Suppressor macrophage treated with lipopolysaccharide for 1 hour (primary cell): Measurements from ENCODE around the gene CTAG1A.
A peak's percentile ranks its signal among the peaks of the same experiment; 100 is the strongest.
"Not testable (repeated sequence)": the region's sequence is repeated elsewhere in the genome, so short reads cannot be mapped to it uniquely, and the experiment has no call there.

Source experiments
- DNase-seq, 3 donors: peaks; one replicate each; pipeline ENCODE4 v3.0.0-alpha.2; 2020 to 2022

CTAG1A gene

DNA sequence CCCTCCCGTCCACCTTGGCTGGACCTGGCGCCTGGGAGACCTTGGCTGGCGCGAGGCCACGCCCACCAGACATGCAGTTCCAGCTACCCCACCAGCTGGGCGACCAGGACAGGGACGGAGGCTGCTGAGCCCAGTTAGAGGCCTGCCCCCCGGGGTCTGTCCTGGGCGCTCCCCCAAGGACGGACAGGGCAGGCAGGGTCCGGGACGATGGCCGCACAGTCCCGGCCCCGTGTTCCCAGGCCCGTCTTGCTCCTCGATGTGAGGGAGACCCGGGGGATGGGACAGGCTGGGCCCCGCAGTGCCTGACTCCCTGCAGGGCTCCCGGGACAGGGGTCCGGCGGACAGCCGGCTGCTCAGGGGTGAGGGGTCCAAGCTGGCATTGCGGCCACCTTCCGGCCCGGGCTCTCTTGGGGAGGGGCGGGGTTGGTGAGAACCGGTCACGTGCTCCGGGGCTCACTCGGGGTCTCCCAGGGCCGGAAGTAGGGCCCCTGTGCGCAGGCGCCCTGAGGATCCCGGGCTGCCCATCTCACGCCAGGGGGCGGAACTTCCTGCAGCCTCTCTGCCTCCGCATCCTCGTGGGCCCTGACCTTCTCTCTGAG is at the start of gene CTAG1A:
Gene CTAG1A, plus strand, starts transcription at position 549 of the 599 bp plus-strand sequence. CDS start 74 bp downstream, outside the sequence.
- not testable (repeated sequence) for DNase-seq

DNA sequence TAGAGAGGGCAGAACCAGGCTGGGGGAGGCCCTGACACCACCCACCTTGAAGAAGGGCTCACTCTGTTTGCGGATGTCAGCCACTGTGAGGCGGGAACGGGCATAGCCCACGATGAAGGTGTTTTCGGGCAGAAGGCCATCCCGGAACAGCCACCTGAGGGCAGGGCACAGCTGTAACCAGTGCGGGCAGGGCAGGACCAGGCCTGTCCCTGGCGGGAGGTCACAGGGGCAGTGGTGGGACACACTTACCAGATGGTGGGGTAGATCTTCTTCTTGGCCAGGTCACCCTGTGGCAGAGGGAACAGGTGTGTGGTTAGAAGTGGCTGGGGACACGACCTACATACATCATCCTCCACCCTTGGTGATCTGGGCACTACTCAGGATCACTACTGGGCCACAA is 49.0 kb upstream of the CTAG1A start:
- DNase-seq: no peak

DNA sequence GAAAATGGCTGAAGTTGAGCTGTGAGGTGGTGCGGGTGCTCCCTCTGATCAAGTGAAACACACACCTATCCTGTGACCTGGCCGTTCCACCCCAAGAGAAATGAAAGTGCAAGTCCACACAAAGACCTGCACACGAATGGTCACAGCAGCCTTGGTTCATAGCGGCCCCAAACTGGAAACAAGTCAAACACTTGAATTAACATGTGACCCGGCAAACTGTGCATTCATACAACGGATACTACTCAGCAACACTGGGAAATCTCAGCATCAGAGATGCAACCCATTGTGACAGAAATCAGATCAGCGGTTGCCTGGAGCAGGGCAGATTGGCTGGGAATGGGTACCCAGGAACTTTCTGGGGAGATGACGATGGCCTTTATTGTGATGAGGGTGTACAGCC is 45.9 kb upstream of the CTAG1A start:
- no peak for DNase-seq

DNA sequence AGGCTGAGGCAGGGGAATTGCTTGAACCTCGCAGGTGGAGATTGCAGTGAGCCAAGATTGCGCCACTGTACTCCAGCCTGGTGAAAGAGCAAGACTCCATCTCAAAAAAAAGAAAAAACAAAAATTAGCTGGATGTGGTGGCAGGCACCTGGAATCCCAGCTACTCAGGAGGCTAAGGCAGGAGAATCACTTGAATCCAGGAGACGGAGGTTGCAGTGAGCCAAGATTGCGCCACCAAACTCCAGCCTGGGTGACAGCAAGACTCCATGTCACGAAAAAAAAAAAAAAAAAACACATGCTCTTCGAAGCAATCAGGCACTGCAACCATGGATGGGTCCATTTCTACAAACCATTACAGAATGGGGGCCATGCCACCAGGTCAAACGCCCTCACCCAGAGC is 44.6 kb upstream of the CTAG1A start:
- DNase-seq: not testable (repeated sequence)

DNA sequence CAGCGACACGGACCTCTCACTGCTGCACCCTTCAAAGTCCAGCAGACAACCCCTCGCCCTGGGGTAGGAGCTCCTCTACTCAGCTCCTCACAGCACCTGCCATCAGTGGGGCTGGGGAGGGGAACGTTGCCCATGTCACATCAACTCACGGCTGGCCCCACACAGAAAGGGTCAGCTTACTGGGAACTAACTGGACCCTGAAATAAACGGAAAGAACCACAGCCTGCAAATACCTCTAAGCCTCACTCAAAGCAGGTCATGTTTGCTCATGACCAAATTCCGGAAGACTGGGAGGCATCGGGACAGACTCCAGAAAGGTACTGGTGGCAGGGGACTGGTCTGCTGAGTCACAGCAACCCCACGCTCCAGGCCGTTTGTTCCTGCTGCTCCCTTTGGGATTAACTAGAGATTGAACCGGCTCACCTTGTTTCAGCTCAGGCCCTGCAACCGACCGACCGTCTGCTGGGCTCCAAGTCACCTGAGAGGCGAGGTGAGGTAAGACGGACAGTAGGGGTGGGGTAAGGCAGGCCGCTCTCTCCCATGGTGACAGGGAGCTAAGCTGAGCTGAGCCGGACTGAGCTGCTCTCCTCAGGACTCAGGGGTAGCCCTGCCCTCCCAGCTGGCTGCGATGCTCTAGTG is 43.9 kb upstream of the CTAG1A start:
- DNase-seq: no peak

DNA sequence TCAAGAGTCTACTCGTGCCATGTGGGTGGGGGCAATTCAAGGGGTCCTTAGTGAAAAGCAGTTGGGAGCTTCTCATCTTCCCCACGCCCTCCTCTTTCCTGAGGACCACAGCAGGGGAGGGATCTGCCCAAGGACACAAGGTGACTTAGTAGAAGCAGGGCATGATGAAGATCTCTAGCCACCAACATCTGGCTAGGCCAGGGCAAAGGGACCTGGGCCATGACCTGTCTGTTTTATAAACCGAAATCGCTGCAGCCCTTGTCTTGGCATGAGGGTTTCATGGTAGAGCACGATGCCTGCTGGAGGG is 43.4 kb upstream of the CTAG1A start:
- DNase-seq: peak in 1 of 3 donors; percentile 32

DNA sequence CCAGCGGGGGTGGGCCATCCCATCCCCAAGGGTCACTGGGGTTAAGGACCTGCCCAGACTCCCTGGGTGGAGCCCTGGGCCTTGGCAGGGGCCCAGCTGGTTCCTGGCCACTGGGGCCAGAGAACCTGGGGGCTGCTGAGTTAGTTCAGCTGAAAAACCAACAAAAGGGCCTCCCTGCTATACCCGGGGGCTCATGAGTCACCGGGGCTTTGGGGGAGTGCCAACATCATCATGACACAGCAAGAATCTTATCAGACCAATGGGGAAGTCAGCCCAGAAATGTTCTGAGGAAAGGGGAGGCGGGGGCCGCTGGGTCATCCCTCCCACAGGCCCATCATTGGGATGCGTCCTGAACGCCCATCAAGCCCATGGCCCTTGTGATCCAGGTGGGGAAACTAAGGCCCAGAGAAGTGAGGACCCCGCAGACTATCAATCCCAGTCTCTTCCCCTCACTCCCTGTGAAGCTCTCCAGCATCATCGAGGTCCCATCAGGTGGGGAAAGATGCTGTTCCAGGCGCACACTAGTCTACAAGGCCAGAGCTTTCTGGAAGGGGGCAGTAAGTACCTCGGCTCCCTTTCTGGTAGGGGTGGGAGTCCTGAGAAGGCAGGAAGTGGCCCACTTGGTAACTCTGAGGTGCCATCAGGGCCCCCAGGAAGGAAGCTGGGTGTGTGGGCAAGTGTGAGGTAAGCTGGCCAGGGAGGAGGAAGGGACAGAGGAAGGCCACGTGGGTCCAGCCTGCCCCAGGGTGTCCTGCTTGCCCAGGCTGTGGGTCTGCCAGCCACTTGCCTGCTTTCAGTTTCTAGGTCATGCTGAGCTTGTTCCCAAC is 42.8 kb upstream of the CTAG1A start:
- DNase-seq: peak; percentile 75 to 84 (median 83)

DNA sequence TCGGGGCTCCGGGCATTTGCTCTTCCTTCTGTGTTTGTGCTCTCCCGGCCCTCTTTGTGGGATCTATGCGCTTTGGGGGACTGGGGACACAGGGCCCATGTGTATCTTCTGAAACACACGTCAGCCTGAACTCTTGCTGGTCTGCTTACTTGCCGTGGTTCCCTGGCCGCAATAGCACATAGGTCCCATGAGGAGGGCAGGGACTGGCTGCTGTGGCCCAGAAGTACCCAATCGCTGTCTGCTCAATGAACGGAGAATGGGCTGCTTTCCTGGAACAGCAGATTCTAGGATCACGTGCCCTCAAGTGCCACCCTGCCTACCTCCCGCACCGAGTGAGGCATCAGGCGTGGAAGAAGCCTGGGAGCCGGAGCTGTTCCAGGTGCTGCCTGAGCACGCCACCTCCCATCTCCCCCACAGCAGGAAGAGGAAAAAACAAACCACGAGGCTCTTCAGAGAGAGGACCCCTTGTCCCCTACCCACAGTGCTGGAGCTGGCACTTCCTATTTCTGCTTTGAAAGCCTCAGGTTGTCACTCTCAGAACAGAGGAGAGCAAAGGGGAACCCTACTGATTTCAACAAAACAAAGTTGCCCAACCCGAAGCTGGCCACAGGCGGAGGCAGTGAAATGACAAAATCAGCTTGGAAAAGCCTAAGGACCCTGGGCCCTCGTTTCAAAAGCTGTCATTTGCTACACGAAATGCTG is 42.1 kb upstream of the CTAG1A start:
- peak; percentile 79 to 85 (median 85) for DNase-seq

DNA sequence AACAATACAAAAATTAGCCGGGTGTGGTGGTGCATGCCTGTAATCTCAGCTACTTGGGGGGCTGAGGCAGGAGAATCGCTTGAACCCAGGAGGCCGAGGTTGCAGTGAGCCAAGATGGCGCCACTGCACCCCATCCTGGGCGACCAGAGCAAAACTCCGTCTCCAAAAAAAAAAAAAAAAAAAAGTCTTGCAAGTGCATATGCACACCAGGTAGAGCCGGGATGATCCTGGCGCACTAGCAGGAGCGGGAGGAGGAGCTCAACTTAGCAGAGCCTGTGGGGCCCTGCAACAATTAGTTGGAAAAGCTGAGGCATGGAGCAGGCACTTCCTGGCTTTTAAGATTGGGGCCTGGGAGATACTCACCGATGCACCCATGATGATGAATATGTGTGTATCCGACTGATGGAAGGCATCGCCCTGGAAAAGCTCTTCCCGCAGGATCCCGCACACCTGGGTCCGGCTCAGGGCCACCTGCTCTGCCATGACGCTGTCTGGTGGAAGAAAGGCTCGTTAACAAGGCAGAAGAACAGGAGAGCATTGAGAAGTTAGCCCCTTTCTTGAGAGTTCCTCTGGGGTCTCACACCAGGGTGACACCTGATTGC is 39.2 kb upstream of the CTAG1A start:
- no peak for DNase-seq

DNA sequence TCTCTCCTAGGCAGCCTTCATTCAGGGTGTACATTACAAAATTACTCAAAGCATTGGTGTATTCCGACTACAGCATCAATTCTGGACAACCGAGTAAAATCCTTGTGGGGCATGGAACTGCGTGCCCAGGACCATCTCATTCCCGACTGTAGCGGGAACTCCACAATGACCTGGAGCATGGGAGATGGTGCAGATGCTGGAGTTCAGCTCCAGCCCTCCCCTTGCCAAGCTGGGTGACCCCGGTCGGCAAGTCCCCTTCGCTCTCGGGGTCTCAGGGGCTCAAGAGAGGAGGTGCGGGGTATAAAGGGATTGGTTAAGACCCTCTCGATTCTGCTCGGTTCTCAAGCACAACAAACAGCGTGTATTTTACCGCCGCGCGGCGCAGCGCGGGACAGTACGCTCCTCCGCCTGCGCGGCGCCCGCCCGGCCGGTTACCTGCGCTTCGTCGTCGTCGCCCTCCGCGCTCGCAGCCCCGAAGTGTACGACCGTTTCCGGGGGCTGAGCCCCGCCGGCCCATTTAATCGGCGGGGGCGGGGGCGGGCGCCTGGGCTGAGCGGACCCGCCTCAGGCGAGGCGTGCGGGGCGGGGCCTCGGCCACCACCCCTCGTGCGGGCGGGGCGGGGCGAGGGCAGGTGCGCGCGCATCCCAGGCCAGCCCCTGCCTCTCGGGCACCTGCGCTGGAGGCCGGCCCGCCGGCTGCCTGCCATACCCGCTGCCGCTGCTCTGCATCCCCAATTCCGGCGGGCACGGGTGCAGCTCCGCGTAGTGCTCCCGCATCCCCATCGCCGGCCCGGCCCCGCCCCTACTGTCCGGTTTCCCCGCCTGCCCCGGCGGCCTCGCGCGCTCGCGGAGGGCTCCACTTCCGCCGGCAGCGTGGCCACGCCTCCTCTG is 38.3 kb upstream of the CTAG1A start, which contains the start of gene G6PD:
Gene G6PD, minus strand, starts transcription at position 493 of the 891 bp plus-strand sequence. CDS start 691 bp downstream, outside the sequence.
- peak; percentile 68 to 91 (median 78) for DNase-seq

DNA sequence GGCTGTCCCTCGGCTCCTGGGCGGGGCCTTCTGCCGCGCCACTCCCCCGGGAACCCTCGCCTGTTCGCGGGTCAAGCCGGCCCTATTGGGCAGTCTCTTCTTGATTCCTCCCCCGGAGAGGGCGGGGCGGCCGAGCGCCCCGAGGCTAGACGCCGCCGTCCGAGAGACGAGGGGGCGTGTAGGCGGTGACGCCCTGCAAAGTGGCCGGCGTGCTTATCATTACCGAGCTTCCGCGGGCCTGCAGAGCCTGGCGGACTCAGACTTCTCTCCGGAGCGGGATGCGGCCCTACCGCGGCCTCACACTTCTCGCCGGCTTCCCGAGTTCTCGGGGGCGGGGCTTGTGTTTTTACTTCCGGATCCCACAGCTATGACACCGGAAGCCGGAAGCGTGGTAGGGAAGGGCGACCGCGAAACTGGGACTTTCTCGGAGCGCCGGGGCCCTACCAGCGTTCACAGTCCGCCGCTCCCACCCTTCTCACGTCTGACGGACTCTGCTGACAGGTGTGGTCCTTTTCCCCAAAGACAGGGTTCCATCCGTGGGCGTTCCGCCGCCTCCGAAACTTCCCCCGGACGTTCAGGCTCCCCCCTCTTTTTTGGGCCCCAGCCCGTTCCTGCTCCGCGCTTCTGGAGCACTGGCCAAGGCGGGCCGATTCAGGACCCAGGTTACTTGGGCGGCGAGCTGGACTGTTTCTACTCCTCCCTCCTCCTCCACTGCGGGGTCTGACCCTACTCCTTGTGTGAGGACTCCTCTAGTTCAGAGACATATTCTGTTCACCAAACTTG is 37.5 kb upstream of the CTAG1A start, which contains the start of gene IKBKG:
Gene IKBKG, plus strand, starts transcription at position 376 of the 783 bp plus-strand sequence. CDS start 4,383 bp downstream, outside the sequence.
- DNase-seq: peak; percentile 91 to 95 (median 92)

DNA sequence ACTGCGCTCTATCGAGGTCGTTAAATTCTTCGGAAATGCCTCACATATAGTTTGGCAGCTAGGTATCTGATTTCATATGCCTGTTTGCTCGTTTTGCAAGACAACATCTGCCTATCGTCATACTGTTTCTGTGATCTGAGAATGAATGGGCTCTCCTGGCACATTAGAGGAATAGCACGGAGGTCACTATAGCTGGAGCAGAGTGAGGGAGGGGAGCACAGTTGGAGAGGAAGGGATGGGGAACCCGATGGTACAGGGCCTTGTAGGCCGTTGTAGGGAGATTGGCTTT is 37.0 kb upstream of the CTAG1A start:
- DNase-seq: peak in 2 of 3 donors; percentile 18 to 19

DNA sequence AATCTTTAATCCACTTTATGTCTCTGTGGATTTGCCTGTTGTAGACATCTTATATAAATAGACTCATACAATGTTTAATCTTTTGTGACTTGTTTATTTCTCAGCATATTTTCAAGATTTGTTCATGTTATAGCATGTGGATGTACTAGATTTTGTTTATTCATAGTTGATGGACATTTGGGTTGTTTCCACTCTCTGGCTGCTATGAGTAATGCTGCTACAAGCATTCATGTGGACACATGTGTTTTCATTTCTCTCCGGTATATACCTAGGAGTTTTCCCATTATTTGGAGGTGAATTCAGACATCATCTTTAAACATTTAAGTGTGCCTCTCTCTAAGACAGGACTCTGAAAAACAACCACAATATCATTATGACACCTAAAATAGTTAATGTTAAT is 35.2 kb upstream of the CTAG1A start:
- DNase-seq: no peak

DNA sequence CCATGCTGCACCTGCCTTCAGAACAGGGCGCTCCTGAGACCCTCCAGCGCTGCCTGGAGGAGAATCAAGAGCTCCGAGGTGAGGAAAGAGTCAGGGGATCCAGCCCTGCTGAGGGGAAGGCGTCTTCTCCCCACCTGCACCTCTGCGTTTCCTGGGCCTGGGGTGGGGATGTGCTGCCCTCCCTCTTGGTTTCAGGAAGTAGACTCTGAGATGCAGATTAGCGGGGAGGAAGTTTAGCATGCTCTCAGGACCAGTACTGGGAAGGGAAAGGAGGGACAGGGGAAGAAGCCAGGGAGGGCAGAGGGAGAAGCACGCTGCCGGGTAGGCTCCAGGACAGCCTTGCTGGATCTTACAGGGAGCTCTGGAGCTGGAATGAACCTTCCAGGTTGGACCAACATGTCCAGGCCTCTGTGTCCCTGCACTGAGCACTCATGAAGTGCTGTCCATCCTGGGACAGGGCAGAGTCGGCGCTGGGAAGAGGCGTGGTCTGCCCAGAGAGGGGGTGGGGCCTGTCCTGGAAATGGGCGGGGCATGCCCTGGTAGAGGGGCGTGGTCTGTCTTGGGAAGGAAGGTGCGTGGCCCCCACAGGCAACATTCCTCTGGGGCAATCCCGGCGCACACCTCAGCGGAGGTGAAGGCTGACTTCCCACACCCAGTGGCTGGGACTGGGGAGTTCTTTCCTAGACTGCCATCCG is 32.7 kb upstream of the CTAG1A start:
- DNase-seq: not testable (repeated sequence)

DNA sequence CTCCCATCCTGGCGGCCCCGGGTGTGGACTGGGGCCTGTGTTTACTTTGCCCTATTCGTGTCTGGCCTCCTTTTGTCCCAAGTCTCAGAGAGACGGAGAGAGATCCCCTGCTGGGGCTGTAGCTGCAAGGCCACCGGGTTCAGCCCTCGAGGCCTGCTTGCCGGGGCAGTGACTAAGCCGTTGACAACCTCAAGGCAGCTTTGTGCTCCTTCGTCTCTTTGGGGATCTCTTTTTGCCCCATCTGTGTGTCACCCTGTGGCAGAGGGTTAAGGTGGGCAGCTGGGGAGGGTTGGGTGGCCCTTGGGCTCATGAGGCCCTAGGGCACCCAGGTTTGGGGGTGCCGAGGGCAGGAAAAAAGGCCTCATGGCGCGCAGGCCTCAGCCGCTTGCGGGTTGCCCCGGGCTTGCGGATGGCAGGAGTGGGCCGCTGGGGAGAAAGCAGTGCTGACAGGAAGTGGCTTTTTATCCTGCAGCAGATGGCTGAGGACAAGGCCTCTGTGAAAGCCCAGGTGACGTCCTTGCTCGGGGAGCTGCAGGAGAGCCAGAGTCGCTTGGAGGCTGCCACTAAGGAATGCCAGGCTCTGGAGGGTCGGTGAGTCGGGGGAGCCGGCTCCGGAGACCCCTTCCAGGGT is 26.8 kb upstream of the CTAG1A start:
- not testable (repeated sequence) for DNase-seq

DNA sequence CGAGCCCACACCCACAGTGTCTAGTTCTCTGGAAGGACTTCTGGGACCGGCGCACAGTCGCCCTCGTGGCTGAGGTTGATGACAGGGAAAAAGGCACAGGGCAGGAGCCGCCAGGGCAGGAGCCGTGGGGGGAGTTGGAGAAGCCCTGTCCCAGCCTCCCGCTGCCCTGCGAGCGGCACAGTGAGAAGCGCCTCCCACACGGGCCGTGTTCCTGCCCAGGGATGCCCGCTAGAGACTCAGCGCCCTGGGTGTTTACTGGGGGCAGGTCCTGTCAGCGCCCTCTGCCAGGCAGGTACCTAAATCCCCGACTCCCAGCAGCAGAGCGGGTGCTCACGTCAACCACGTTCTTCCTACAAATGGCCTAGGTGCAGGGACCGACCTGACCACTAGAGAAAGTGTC is 26.0 kb upstream of the CTAG1A start:
- not testable (repeated sequence) for DNase-seq

DNA sequence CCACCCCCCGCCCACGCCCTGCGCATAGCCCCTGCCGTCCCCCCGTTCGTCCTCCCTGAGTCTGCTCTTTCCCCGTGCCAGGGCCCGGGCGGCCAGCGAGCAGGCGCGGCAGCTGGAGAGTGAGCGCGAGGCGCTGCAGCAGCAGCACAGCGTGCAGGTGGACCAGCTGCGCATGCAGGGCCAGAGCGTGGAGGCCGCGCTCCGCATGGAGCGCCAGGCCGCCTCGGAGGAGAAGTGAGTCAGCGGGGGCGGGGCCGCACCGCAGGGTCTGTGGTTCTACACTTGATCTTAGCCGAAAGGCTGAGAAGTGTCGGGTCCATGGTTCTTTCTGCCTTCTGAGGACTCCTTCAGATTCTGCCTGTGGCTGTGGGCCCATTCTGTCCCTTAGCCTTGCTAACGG is 24.6 kb upstream of the CTAG1A start:
- DNase-seq: not testable (repeated sequence)

DNA sequence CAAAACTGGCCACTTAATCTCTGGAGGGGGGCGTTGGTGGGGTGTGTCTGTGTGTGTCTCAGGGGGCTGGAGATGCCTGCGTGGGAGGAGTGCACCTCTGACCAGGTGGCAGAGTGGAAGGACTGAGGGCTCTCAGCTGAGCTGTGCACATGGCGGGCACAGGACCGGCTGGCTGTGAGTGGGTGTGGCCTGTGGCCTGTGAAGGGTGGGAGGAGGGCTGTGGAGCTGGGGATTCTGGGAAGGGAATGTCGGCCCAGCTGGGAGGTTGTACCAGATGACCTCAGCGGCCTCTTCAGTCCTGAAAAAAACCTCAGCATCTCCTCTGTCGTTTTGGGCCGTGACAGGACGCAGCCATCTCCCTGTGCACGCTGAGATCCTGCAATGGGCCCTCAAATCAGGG is 22.6 kb upstream of the CTAG1A start:
- DNase-seq: not testable (repeated sequence)

DNA sequence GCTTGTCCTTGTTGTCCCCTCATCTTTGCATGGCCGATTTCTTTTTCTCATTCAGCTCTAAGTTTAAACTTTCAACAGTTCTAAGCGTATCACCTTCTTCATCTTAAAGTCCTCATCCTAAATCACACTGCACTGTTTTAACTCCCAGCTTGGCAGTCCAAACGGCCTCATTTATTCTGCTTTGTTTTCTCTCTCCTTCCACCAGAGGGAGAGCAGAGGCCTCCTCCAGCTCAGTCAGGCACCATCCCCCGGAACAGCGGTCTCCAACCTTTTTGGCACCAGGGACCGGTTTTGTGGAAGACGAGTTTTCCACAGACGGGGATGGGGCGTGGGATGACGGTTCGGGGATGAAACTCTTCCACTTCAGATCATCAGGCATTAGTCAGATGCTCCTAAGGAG is 14.6 kb upstream of the CTAG1A start:
- DNase-seq: not testable (repeated sequence)

DNA sequence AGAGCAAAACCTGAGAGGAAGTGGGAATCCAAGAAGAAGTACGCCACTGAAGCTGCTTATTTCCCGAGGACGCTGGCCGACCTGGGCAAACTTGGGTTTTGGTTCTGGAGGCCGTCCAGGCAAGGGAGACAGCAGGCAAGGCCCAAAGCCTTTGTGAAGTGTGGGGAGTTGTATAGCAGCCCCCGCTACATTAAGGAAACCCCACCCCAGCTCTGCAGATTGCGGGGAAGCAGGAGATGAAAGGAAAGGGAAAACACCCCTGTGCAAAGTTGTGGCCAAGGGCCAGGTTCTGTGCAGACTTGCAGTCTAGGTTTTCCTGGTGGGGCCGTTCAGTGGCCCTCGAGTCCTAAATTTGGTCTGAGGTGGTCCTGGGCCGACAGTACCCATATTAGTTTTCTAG is 11.9 kb upstream of the CTAG1A start:
- DNase-seq: not testable (repeated sequence)
